Osteoblast (primary cell): ENCODE data around the gene DENND1A. TPM values are rescaled to one million over a fixed set of nuclear protein-coding genes. Genes with fewer than 3 reads are reported as not detected.

ENCODE experiments used
- DNase-seq: peaks from one replicate; pipeline ENCODE4 v3.0.0; 2011; ENCODE audit warnings: low spot score, mixed read lengths; ENCODE audit not compliant: insufficient read length; ENCODE audit errors: missing footprints
- H2AFZ ChIP-seq: 2 replicates; pipeline ENCODE4 v1.6.0; 2011; ENCODE audit warnings: mild to moderate bottlenecking, low read length
- H3K27ac ChIP-seq: 2 replicates; pipeline ENCODE4 v1.5.1; 2011; ENCODE audit warnings: mild to moderate bottlenecking, low read depth, low read length, moderate library complexity
- H3K27me3 ChIP-seq: 2 replicates; pipeline ENCODE4 v1.6.0; 2012; ENCODE audit warnings: mild to moderate bottlenecking, control low read depth, inconsistent platforms, low read length, moderate library complexity; ENCODE audit not compliant: insufficient read depth
- H3K36me3 ChIP-seq: 2 replicates; pipeline ENCODE4 v1.5.1; 2011; ENCODE audit warnings: mild to moderate bottlenecking, low read length, control low read depth, moderate library complexity; ENCODE audit not compliant: insufficient read depth
- H3K4me1 ChIP-seq: 2 replicates; pipeline ENCODE4 v1.5.1; 2011; ENCODE audit warnings: mild to moderate bottlenecking, low read length, control low read depth, moderate library complexity; ENCODE audit not compliant: insufficient read depth
- H3K4me2 ChIP-seq: 2 replicates; pipeline ENCODE4 v1.6.0; 2011; ENCODE audit warnings: mild to moderate bottlenecking, low read length; ENCODE audit not compliant: insufficient read depth
- H3K4me3 ChIP-seq: fragments of 200-600 bp; sonication (generic); 3 replicates; pipeline ENCODE4 v1.5.1; 2012; ENCODE audit warnings: mild to moderate bottlenecking, low read length, inconsistent platforms; ENCODE audit not compliant: insufficient read depth
- H3K79me2 ChIP-seq: 2 replicates; pipeline ENCODE4 v1.6.0; 2012; ENCODE audit warnings: mild to moderate bottlenecking, low read length, control low read depth, inconsistent platforms; ENCODE audit not compliant: insufficient read depth
- H3K9me3 ChIP-seq: 2 replicates; pipeline ENCODE4 v1.5.1; 2011; ENCODE audit warnings: low read depth, low read length, control low read depth
- H4K20me1 ChIP-seq: 2 replicates; pipeline ENCODE4 v1.6.0; 2012; ENCODE audit warnings: mild to moderate bottlenecking, low read length, control low read depth; ENCODE audit not compliant: insufficient read depth
- total RNA-seq: library from RNA; depleted of rRNA; stranded (reverse); fragments of >200 nt; gene quantifications from 2 replicates; pipeline ENCODE4 v1.2.3, GENCODE V29; 2012
- TF ChIP-seq, protein P1 (sequence below): IDR thresholded peaks from 2 replicates; pipeline ENCODE4 v1.5.1; 2011; ENCODE audit warnings: mild to moderate bottlenecking, low read depth, low read length, moderate library complexity; ENCODE audit errors: extremely low read depth

Gene DENND1A
- total RNA-seq, 1 donor = 14.1 TPM

DNA sequence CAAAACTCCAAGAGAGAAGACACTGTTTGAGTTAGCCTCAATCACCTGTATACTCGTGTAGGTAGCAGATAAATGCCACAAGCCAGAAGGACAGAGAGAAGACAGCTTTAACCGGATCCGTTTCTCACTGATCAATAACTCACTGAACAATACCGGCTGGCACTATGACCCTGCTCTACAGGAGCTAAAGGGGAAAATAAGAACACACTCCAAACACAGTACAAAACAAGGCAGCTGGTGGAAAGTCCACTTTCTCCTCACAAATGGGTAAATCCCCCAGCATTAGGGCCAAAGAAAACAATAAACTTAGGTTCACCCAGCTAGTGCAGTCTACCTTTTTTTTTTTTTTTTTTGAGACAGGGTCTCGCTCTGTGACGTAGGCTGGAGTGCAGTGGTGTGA, 404.5 kb downstream of the DENND1A start:
- DNase-seq = no peak
- Histone ChIP-seq H3K4me2 (no peak overlapping the region), H4K20me1 (no peaks in the 10 kb centered on the region), H3K4me1 (no peaks in the 10 kb centered on the region), H3K9me3 (no peaks in the 10 kb centered on the region), H3K27ac (no peak overlapping the region), H3K79me2 (no peaks in the 10 kb centered on the region), H2AFZ (no peak overlapping the region), H3K27me3 (no peaks in the 10 kb centered on the region), H3K36me3 (no peaks in the 10 kb centered on the region), H3K4me3 (no peak overlapping the region)
- TF ChIP-seq, protein P1, sequence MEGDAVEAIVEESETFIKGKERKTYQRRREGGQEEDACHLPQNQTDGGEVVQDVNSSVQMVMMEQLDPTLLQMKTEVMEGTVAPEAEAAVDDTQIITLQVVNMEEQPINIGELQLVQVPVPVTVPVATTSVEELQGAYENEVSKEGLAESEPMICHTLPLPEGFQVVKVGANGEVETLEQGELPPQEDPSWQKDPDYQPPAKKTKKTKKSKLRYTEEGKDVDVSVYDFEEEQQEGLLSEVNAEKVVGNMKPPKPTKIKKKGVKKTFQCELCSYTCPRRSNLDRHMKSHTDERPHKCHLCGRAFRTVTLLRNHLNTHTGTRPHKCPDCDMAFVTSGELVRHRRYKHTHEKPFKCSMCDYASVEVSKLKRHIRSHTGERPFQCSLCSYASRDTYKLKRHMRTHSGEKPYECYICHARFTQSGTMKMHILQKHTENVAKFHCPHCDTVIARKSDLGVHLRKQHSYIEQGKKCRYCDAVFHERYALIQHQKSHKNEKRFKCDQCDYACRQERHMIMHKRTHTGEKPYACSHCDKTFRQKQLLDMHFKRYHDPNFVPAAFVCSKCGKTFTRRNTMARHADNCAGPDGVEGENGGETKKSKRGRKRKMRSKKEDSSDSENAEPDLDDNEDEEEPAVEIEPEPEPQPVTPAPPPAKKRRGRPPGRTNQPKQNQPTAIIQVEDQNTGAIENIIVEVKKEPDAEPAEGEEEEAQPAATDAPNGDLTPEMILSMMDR = no peak

DNA sequence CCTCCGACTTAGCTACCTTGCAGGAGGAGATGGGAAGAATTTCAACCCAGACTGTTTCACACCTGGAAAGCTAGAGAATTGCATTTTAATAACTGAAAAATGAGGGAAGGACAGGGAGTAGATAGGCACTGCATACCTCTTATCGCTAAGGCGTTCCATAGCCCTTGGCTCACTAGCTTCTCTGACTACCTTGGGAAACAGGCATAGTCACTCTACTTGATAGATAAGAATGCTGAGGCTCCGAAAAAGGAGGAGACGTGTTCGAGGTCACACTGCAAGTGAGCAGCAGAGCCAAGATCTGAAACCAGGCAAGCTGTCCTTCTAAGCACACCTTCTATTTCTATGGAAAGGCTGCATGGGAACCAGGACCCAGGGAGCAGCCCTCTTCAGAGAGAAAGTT, 405.1 kb downstream of the DENND1A start:
- TF ChIP-seq, protein P1 = no peak
- Histone ChIP-seq H3K79me2 (no peaks in the 10 kb centered on the region), H3K27me3 (no peaks in the 10 kb centered on the region), H3K36me3 (no peaks in the 10 kb centered on the region), H3K9me3 (no peaks in the 10 kb centered on the region), H3K4me2 (no peak overlapping the region), H2AFZ (no peak overlapping the region), H3K4me1 (no peaks in the 10 kb centered on the region), H3K27ac (no peak overlapping the region), H4K20me1 (no peaks in the 10 kb centered on the region), H3K4me3 (no peak overlapping the region)
- DNase-seq = no peak

DNA sequence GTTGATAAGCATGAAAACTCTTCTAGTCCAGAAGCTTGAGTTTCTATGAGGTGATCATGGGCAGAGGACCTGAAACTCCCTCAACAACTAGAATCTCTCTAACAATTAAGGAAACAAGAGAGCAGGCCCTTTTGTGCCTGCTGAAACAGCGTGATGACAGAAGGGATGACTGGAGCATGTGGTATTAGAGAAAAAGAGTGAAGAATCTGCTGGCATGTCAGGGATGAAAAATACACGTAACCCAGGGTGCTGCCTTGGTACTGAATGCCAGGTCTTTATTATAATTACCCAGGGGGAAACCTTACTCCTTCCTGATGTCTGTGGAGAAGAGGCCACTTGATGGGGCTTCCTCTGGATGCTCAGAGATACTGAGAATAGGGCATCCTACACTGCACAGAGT, 406.1 kb downstream of the DENND1A start:
- Histone ChIP-seq H2AFZ (no peak overlapping the region), H3K36me3 (no peaks in the 10 kb centered on the region), H3K4me1 (no peaks in the 10 kb centered on the region), H3K27me3 (no peaks in the 10 kb centered on the region), H4K20me1 (no peaks in the 10 kb centered on the region), H3K79me2 (no peaks in the 10 kb centered on the region), H3K4me2 (no peak overlapping the region), H3K9me3 (no peaks in the 10 kb centered on the region), H3K4me3 (no peak overlapping the region), H3K27ac (no peak overlapping the region)
- TF ChIP-seq, protein P1 = no peak
- DNase-seq = no peak

DNA sequence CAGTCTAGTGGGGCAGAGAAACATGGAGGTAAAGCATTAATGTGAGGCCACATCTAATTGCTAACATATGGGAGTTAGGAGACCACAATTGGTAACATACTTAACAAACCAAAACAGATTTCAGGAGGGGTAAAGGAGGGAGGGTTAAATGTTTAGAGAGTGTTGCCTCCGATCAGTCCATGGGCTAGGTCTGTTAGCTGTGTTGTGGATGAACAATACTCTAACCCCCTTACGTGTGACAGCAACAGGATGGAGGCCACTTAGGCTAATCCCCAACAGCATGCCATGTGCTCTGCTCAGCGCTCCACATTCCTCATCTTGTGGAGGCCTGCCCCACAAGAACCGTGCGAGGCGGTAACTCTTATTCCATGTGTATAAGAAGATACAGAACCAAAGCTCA, 406.9 kb downstream of the DENND1A start:
- TF ChIP-seq, protein P1 = no peak
- H3K9me3 ChIP-seq = no peaks in the 10 kb centered on the region
- no peaks in the 10 kb centered on the region for H3K4me1 ChIP-seq

More for the DNA sequence above, 406.9 kb downstream of the DENND1A start:
- no peak overlapping the region for H2AFZ ChIP-seq
- no peak for DNase-seq
- no peaks in the 10 kb centered on the region for H4K20me1 ChIP-seq
- H3K36me3 ChIP-seq = no peaks in the 10 kb centered on the region
- H3K4me2 ChIP-seq = no peak overlapping the region
- no peaks in the 10 kb centered on the region for H3K27me3 ChIP-seq
- H3K27ac ChIP-seq = no peak overlapping the region
- H3K79me2 ChIP-seq = no peaks in the 10 kb centered on the region
- H3K4me3 ChIP-seq = no peak overlapping the region
